Activated T-cell treated with anti-CD3 and anti-CD28 coated beads for 4 hours (primary cell): ENCODE results near the gene PYGB.

ENCODE experiments used
- DNase-seq: peaks from one replicate; pipeline ENCODE4 v3.0.0-alpha.2; 2020

The PYGB gene

GRCh38 chr20:25283221-25283951 is 35.5 kb downstream of the PYGB start:
- DNase-seq, result no peak

DNA sequence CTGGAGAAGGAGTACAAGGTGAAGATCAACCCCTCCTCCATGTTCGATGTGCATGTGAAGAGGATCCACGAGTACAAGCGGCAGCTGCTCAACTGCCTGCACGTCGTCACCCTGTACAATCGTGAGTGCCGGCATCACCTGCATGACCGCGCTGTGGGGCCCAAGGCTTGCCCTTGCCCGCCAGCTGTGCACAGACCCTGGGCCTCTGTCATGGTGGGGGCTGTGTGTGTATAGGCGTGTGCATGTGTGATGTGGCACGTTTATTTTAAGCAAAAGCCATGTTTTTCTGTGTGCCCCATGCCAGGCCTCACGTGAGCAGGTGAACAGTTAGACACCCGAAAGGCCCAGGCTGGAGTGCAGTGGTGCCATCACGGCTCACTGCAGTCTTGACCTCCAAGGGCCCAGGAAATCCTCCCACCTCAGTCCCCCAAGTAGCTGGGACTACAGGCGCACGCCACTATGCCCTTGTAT is 36.3 kb downstream of the PYGB start:
- no peak for DNase-seq

- DNase-seq, result no peak
Measured at GRCh38 chr20:25285091-25285647, 37.3 kb downstream of the PYGB start.

DNA sequence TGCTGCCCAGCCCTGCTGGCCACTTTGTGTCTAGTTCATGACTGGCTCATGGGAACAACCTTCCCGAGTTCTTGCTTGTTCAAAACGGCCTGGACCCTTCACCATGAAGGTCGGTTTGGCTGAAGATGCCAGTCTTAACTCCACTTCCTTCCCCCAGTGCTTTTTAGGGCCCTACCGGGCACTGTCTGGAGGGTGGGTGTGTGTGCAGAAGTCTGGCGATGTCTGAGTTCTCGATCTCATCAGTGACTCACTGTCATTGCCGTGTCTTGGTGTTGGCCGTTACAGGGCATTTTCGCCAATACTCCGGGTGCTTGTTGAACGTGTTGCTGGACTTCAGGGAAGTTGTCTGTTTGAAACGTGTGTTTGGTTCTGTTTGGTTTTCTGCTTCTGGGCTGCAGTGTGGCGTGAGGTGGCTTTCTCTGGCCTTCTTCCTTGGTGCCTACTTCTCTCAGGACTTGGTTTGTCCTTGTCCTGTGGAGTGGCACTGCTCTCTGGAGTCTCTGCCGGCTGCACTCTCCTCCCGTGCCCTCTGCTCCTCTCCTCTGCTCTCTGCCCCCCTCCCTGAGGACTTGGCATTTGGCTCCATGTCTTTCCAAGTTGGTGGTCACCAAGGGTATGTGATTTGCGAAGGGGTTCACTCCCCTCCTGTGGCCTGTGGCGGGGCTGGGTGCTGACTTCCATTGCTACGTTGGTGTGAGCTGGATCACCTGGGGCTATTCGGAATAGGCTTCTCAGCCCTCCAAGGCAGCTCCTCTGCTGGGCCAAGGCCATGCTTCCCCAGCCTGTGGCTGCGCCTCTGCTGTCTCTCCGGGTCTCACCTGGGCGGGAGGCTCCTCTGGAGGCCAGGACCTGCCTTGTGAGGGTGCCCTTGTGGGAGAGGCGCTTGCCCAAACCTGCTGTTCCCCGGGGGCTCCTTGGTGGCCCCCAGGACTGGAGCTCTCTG is 38.2 kb downstream of the PYGB start:
- no peak for DNase-seq

DNA sequence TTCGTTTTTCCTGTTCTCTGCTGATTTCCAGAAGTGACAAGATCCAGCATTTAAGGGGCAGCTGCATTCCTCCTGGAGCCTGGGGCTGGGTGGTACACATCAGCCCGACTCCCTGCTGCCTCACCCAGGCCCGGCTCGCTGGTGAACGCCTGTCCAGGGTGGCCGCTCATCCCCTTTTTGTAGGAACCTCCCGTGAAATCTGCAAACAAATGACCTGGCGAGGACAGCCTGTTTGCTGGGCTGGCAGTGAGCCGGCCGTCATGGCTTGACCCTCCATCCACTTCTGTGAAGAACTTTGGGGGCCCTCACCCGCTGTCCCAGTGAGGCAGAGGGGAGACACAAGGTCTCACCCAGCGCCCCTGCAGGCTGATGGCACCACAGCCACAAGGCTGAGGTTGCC is 39.0 kb downstream of the PYGB start:
- DNase-seq, result no peak

DNA sequence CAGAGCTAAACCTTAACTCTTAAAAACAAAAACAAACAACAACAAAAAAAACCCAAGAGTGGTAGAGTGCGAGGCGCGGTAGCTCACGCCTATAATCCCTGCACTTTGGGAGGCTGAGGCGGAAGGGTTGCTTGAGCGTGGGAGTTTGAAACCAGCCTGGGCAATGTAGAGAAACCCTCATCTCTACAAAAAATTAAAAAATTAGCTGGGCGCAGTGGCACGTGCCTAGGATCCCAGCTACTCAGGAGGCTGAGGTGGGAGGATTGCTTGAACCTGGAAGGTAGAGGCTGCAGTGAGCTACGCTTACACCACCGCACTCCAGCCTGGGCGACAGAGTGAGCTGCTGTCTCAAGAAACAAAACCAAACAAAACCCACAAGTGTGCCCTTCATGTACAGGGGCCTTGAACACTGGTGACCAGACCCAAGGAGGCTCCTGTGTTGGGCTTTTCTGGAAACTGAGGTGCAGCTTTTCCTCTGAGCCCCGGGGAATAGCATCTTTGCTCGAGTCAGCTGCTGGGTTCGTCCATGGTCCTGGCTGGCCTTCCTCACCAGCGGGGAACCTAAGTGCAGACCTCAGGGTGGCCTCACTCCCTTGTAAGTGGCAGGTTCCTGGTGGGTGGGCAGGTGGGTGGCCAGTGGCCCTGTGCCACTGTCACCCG is 39.9 kb downstream of the PYGB start:
- DNase-seq, result no peak

GRCh38 chr20:25288291-25289181 is 40.7 kb downstream of the PYGB start:
- no peak for DNase-seq

GRCh38 chr20:25289886-25290597 is 42.2 kb downstream of the PYGB start:
- DNase-seq, result no peak

GRCh38 chr20:25290646-25291431 is 43.0 kb downstream of the PYGB start:
- no peak for DNase-seq

DNA sequence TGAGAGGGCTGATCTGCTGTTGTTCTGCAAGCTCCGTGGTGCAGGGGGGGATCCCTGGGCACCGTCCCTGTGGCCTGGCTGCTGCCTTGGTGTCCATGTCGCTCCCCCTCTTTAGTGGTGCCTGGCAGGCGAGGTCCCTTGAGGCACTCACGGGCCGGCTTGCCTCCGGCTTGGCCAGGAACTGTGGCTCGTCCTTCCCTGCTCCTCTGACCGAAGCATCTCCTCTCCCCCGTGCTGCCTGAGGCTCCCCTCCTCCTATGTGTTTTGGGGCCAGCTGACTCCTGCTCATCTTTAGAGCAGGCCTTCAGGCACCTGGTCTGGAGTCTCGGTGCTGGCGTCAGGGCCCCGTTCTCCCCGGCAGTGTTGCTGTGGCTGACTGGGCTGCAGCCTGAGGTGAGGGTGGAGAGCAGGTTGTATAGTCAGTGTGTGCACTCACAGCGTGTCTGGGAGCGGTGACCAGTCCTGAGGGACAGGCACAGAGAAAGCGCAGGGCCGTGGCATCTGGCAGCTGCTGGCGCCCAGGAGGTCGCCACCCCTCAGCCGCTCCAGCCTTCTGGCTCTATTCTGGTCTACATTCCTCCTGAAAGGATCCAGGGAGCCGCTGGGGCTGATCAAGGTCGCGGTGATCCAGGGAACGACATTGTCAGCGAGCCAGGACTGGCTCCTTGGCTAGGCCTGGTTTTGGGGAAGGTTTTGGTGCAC is 43.7 kb downstream of the PYGB start:
- DNase-seq, result no peak

- no peak for DNase-seq
Measured at GRCh38 chr20:25292176-25292891, 44.4 kb downstream of the PYGB start.

DNA sequence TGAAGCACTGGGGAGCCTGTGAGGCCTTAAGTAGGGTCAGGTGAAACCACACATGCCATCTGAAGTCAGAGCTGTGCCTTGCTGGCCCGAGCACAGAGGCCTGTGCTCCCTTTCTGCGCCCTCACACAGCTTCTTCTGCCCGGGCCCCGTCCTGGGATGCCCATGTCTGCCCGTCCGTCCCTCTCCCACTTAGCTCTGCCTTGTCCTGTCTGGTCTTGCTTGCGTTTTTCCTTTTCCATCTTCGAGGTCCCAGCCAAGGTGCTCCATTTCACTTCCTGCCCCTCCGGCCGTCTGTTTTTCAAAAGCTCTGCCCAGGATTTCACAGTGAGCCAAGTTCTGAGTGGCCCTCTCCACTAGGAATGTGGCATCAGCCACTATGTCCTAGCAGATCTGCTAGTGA is 45.6 kb downstream of the PYGB start:
- no peak for DNase-seq

- DNase-seq, result no peak
Measured at GRCh38 chr20:25293910-25294458, 46.1 kb downstream of the PYGB start.

GRCh38 chr20:25294459-25295385 is 46.8 kb downstream of the PYGB start:
- peak; percentile 40 for DNase-seq

DNA sequence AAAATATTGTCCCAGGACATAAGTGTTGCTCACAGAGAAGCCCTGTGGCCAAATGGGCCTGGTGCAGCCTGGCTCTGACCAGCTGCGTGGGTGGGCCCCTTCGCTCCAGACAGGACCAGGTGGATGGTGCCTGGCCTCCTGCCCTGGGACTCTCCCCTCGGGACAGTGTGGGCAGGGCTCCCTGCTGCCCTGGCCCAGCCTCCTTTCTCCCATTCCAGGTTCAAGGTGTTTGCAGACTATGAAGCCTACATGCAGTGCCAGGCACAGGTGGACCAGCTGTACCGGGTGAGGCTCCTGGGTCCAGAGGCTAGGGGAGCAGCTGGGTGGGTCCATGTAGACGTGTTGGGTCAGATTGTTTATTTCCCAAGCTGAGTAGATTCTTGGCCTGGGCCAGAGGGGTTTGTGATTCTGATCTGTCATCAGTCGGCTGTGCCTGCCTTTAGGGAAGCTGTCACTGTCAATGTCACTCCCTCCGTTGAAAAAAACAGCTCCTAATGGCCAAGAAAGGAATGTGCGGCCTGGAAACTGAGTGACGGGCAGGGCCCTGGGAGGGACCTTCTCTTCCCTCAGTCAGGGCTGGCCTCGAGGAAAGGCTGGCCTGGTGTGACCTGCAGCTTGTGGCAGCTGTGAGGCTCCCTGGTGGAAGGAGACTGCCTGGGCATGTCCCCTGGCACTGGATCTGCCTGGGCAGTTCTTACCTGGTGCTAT is 47.7 kb downstream of the PYGB start:
- DNase-seq, result no peak

GRCh38 chr20:25296094-25297093 is 48.5 kb downstream of the PYGB start:
- no peak for DNase-seq
